GM21526 (cell line): Measurements from ENCODE around the gene CRK.
"Not testable (repeated sequence)": the region's sequence is repeated elsewhere in the genome, so short reads cannot be mapped to it uniquely, and the experiment has no call there.

Experiments used
- ATAC-seq: cut with Tn5 transposase; IDR thresholded peaks from one replicate; pipeline ENCODE4 v1.9.1; 2021; ENCODE audit warnings: moderate library complexity; ENCODE audit not compliant: unreplicated experiment, low FRiP score

Gene CRK

DNA sequence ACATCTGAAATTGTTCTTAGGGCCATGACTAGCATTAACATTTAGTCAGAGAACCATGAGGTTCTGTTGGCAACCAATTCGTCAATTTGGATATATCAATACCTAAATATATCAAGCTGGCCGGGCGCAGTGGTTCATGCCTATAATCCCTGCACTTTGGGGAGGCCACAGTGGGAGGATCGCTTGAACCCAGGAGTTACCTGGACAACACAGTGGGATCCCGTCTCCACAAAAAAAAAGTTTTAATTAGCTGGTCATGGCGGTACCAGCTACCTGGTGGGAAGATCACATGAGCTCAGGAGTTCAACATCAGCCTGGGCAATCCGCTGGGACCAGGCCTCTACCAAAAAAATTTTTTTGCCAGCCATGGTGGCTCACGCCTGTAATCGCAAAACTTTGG is 64.5 kb downstream of the CRK start:
- no peak for ATAC-seq

DNA sequence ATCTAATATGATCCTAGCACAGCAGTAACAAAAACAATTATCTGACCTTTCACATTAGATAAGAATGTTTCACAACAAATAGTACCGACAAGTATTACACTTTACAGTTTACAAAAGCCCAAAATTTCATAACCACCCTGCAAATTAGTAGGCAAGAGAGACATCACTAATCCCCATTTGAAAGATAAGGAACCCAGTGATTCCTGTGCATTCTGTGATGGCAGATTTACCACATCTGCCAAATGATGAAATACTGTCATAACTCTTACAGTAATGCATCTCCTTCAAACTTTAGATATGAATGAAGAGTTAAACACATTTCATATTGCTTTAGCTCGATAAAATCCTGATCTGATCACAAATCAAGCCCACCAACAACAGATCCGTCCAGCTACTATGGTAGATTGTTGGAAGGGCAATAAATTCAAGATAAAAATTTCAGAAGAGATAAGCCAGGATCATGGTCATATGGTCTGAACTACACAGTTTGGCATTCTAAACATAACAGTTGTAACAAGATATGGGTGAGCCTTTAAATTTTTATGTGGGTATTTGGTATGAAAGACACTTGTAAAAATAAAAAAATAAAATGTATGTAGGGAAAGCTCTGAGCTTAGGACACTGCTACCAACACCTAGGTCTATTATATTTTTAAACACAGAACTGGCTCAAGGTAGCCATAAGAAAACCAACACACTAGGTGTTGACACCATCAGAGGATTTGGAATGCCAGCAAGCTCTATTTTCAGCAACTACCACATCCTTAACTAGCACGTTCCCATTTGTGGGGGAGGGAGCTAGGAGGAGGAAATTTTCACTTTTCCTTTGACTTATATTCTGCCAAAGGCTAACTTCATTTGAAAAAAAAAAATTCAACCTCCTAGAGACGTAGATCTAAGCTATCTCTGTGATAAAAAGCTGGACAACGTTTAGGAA is 65.3 kb downstream of the CRK start:
- ATAC-seq: no peak

DNA sequence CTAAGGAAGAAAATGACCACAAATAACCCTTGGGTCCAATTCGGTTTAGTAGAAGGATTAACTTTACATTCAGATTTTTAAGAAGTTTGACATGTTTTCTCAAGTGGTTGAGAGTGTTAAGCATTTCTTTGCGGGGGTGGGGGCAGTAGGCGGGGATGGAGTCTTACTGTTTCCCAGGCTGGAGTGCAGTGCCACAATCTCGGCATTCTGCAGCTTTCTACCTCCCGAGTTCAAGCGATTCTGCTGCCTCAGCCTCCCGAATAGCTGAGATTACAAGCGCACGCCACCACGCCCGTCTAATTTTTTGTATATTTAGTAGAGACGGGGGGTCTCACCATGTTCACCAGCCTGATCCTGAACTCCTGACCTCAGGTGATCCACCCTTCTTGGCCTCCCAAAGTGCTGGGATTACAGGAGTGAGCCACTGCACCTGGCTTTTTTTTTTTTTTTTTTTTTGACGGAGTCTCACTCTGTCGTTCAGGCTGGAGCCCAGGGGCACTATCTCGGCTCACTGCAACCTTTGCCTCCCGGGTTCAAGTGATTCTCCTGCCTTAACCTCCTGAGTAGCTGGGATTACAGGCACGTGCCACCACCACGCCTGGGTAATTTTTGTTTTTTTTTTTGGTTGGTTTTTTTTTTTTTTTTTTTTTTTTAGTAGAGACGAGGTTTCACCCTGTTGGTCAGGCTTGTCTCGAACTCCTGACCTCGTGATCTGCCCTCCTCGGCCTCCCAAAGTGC is 68.4 kb downstream of the CRK start:
- ATAC-seq: not testable (repeated sequence)

DNA sequence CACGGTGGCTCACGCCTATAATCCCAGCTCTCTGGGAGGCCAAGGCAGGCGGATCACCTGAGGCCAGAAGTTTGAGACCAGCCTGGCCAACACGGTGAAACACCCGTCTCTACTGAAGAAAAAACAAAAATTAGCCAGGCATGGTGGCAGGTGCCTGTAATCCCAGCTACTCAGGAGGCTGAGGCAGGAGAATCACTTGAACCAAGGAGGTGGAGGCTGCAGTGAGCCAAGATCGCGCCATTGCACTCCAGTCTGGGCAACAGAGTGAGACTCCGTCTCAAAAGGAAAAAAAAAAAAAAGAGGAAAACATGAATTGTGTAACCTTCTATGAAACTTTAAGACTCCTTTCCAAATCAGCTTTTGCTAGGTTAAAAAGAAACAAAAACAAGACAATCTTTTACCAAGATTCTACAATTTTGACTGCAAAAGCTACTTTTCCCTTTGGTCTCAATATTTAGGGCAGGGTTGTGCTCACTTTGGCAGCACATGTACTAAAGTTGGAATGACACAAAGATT is 69.3 kb downstream of the CRK start:
- ATAC-seq: not testable (repeated sequence)

DNA sequence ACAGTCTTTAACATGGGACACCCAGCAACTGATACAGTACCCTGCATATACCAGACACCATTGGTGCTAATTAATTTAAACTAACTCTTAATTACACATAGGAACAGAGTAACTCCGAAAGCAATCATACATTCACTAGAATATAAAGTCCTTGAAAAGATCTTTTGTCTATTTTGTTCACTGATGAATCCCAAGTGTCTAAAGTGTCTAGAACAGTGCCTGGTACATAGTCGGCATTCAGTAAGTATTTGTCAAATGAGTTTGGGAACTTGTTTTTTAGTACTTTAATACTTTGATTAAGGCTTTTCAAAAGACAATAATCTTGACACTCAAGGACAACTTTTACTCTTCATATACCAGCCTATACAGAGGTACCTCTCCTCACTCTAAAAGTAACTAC is 69.8 kb downstream of the CRK start:
- ATAC-seq: no peak

DNA sequence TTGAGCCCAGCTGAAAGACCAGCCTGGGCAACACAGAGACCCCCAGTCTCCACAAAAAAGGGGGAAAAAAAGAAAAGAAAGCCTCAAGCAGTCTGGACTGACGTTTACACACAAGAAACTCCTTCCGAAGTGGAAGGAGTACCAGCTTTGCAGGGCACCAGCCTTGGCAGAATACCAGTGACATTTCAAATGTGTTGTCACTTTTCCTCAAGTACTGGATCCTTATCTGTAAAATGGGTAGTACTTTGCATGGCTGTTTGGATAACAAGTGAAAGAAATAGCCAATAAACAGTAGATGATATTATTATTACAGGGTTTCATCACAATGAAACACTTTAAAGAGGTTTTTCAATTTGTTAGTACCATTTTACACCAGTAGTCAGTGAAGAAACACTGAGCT is 70.2 kb downstream of the CRK start:
- ATAC-seq: no peak

DNA sequence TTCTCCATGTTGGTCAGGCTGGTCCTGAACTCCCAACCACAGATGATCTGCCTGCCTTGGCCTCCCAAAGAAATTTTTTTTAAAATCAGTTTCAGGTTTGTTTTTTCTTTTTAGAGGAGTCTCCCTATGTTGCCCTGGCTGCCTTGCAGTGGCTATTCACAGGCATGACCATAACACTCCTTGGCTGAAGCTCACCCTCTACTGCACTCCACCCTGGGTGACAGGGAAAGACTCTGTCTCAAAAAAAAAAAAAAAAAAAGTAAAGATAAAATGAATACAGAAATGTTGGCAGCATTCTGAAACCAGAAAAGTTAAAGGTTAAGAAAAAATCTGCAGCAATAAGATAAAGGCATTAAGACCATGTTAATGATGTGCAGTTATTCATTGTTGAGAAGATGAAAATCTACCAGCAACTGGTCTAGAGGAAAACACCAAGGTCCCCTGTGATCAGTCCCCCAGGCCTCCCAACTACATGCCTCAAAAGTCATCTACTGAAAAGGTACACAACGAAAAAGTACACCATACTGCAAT is 71.1 kb downstream of the CRK start:
- no peak for ATAC-seq

DNA sequence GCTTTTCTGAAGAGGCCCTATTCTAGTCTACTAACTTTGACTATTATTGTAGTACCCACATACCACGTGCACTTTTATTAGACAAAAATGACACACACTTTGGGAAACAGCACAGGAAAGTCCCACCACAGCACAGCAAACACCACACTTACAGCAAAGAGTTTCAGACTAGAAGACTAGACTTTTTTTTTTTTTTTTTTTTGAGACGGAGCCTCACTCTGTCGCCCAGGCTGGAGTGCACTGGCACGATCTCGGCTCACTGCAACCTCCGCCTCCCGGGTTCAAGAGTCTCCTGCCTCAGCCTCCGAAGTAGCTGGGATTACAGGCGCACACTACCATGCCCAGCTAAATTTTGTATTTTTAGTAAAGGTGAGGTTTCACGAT is 76.1 kb downstream of the CRK start:
- no peak for ATAC-seq

DNA sequence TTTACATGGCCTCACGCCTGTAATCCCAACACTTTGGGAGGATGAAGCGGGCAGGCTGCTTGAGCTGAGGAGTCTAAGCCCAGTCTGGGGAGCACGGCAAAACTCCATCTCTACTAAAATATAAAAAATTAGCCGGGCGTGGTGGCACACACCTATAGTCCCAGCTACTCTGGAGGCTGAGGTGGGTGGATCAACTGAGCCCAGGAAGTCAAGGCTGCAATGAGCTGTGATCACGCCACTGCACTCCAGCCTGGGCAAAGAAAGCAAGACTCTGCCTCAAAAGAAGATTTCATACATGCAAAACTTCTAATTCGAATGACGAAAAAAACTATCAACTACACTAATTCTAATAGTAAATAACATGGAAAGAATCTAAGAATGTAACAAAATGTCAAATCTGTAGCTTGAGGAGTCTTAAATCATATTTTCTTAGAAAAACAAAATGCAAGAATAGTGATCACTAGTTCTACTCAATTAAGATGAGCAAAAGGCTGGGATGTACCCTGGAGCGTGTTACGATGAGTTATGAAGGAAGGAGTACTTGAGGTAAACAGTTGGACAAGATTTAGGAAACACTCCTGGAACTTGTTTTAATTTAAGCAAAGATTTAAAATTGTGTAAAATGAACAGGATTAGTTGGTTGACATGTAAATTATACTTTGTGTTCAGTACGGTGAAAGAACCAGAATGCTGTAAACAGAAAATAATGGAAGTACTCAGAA is 76.7 kb downstream of the CRK start:
- ATAC-seq: no peak

DNA sequence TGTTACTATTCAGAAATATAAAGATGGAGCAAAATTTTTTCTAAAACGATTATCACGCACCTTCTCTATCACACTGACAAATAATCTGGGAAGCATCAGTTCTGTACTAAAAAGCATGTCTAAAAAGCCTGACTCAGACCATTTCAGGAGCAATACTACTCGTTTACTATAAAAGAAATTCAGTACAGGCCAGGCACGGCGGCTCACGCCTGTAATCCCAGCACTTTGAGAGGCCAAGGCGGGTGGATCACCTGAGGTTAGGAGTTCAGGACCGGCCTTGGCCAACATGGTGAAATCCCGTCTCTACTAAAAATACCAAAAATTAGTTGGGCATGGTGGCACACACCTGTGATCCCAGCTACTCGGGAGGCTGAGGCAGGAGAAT is 77.6 kb downstream of the CRK start:
- not testable (repeated sequence) for ATAC-seq

DNA sequence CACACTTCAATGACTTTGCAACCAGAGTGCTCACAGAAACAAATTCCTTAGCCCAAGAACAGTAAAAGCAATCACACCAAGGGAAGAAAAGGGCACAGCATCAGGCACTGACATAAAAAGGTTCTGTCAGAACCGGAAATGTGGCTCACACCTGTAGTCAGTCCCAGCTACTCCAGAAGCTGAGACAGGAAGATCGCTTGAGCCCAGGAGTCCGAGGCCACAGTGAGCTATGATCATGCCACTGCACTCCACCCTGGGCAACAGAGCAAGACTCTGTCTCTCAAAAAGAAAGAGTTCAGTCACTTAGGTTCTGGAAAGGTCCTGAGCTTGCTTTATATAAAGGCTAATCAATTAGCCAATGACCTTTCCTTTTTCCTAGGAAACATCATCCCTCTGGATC is 78.7 kb downstream of the CRK start:
- ATAC-seq: no peak

DNA sequence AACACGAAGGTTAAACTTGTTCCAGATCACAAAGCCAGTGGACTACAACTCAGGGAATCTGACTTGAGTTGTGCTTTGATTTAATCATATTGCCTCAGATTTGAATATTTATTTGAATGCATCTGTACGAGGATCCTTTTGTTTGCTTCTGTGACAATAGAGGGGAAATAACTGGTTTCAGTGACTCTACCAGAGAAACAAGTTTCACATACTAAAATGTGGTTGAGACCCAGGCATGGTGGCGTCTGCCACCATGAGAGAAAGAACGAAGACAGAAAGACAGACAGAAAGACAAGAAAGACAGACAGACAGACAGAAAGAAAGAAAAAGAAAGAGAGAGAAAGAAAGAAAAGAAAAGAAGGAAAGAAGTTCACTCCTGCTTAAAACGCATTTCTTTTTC is 80.0 kb downstream of the CRK start:
- no peak for ATAC-seq

DNA sequence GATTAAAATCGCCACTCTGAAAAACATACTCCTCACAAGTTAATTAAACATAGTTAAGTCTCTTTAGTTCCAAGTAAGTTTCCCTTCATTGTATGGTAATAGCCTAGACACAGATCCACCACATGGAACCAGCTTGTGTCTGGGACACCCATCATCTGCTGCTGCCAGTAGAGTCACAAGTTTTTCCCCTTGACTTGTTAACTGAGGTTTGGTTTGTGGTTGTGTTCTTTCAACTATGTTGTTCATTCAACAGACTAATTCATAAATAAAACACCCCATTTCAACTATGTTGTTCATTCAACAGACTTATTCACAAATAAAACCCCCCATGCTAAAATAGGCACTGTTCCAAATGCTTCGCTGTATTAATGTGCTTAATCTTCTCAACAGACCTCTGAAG is 80.4 kb downstream of the CRK start:
- no peak for ATAC-seq

DNA sequence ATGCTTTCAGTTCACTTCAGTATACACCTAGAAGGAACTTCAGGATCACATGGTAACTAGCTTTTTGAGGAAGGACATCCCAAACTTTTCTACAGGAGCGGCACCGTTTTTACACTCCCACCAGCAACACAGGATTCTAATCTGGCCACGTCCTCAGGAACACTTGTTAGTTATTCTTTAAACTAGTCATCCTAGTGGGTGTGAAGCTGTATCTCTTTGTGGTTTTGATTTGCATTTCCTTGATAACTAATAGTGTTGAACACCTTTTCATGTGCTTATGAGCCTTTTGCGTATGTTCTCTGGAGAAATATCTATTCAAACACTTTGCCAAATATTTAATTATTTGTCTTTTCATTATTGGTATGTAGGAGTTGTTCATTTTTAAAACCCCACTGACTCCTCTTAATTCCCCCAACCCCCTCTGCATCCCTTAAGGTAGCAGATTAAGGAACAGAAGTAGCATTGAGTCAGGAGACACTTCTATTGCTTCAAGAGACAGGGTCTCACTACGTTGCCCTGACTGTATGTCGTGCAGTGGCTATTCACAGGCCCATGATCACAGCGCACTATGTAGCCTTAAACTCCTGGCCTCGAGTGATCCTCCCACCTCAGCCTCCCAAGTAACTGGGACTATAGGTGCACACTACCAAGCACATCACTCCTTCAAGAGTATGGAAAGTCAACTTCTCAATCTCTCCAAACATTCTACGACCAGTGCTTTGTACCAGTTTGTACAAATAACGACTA is 81.4 kb downstream of the CRK start:
- ATAC-seq: no peak

DNA sequence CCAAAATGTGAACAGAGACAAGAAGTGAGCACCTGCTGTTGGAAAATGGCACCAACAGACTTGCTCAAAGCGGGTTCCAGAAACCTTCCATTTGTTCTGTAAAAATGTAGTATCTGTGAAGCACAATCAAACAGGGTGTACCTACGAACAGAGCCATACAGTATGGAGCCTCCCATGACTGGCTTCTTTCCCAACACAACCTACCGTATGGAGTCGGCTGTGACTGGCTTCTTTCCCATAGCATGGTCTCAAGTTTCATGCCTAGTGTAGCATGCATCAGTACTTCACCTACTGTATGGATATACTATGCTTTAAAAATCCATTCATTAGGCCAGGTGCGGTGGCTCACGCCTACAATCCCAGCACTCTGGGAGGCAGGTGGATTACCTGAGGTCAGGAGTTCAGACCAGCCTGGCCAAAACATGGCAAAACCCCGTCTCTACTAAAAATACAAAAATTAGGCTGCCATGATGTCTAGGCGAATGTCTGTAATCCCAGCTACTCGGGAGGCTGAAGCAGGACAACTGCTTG is 82.3 kb downstream of the CRK start:
- ATAC-seq: no peak

DNA sequence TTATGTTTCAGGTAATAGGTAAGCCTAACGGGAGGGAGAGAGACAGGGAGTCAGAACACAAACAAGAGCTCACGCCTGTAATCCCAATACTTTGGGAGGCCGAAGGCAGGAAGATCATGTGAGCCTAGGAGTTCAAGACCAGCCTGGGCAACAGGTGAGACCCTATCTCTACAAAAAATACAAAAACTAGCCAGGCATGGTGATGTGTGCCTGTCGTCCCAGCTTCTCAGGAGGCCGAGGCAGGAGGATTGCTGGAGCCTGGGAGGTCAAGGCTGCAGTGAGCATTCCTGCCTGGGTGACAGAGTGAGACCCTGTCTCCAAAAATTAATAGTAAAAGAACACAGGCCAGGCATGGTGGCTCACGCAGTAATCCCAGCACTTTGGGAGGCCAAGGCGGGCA is 83.4 kb downstream of the CRK start:
- no peak for ATAC-seq

DNA sequence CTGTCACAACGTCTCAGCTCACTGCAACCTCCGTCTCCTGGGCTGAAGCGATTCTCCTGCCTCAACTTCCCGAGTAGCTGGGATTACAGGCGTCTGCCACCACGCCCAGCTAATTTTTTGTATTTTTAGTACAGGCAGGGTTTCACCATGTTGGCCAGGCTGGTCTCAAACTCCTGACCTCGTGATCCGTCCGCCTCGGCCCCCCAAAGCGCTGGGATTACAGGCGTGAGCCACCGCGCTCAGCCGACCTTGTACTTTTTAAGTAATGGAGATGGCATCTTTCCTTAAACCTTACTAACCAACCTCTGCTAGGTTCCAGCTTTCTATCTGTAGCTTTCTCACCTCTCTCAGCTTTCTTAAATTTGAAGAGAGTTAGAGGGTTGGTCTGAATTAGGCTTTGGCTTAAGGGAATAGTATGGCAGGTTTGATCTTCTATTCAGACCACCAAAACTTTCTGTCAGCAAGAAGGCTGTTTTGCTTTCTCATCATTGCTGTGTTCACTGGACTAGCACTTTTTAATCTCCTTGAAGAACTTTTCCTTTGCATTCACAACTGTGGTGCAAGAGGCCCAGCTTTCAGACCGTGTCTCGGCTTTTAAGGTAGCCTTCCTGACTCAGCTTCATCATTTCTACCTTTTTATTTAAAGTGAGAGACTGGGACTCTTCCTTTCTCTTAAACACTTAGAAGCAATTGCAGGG is 84.0 kb downstream of the CRK start:
- ATAC-seq: no peak
